DOHH2 (cell line): ENCODE data around the gene ACIN1.

Experiments used
- EZH2phosphoT487 ChIP-seq: fragments of 200-600 bp; sonication (generic); IDR thresholded peaks from 2 replicates; pipeline ENCODE4 v1.6.1; 2017; ENCODE audit warnings: borderline replicate concordance, mild to moderate bottlenecking, antibody characterized with exemption, low read length, moderate library complexity, mixed read lengths
- TF ChIP-seq, protein P1 (sequence below): fragments of 200-600 bp; sonication (generic); IDR thresholded peaks from one replicate; pipeline ENCODE4 v1.5.1; 2014; ENCODE audit warnings: antibody characterized with exemption, mild to moderate bottlenecking, low read depth, low read length; ENCODE audit not compliant: poor library complexity, severe bottlenecking

GRCh38 chr14:23103581-23103980, 8.6 kb upstream of the ACIN1 start:
- TF ChIP-seq, protein P1, sequence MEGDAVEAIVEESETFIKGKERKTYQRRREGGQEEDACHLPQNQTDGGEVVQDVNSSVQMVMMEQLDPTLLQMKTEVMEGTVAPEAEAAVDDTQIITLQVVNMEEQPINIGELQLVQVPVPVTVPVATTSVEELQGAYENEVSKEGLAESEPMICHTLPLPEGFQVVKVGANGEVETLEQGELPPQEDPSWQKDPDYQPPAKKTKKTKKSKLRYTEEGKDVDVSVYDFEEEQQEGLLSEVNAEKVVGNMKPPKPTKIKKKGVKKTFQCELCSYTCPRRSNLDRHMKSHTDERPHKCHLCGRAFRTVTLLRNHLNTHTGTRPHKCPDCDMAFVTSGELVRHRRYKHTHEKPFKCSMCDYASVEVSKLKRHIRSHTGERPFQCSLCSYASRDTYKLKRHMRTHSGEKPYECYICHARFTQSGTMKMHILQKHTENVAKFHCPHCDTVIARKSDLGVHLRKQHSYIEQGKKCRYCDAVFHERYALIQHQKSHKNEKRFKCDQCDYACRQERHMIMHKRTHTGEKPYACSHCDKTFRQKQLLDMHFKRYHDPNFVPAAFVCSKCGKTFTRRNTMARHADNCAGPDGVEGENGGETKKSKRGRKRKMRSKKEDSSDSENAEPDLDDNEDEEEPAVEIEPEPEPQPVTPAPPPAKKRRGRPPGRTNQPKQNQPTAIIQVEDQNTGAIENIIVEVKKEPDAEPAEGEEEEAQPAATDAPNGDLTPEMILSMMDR, result no peak
- TF ChIP-seq EZH2phosphoT487, result no peak
